H9 (cell line): ENCODE measurements around the gene EPHB3. TPM values are rescaled to one million over a fixed set of nuclear protein-coding genes. Genes with fewer than 3 reads are reported as not detected.
A peak's percentile ranks its signal among the peaks of the same experiment; 100 is the strongest.

ENCODE experiments used
- DNase-seq: peaks from one replicate; pipeline ENCODE4 v3.0.0-alpha.2; 2017
- H2AFZ ChIP-seq: one replicate; pipeline ENCODE4 v1.6.1; 2013; ENCODE audit warnings: mild to moderate bottlenecking, low read length, control low read depth, moderate library complexity
- H2AK5ac ChIP-seq: 2 replicates; pipeline ENCODE4 v1.6.1; 2013; ENCODE audit warnings: low read length, control low read depth, mixed read lengths; ENCODE audit not compliant: insufficient read length
- H2BK120ac ChIP-seq: one replicate; pipeline ENCODE4 v1.6.1; 2013; ENCODE audit warnings: low read depth, mild to moderate bottlenecking, low read length, control low read depth, inconsistent platforms; ENCODE audit not compliant: poor library complexity, severe bottlenecking
- H2BK12ac ChIP-seq: 2 replicates; pipeline ENCODE4 v1.6.1; 2013; ENCODE audit warnings: low read length, control low read depth, mixed read lengths, low read depth; ENCODE audit not compliant: insufficient read length
- H2BK15ac ChIP-seq: 2 replicates; pipeline ENCODE4 v1.6.1; 2013; ENCODE audit warnings: low read depth, low read length, control low read depth
- H2BK20ac ChIP-seq: one replicate; pipeline ENCODE4 v1.6.1; 2013; ENCODE audit warnings: low read depth, mild to moderate bottlenecking, low read length, control low read depth, inconsistent platforms; ENCODE audit not compliant: poor library complexity, severe bottlenecking
- H2BK5ac ChIP-seq: 2 replicates; pipeline ENCODE4 v1.6.1; 2013; ENCODE audit warnings: low read length, control low read depth, mixed read lengths; ENCODE audit not compliant: insufficient read length
- H3K14ac ChIP-seq: 2 replicates; pipeline ENCODE4 v1.6.1; 2013; ENCODE audit warnings: low read length, control low read depth; ENCODE audit not compliant: insufficient read depth
- H3K18ac ChIP-seq: 2 replicates; pipeline ENCODE4 v1.6.1; 2013; ENCODE audit warnings: low read depth, mild to moderate bottlenecking, mixed read lengths, low read length, control low read depth; ENCODE audit not compliant: insufficient read length
- H3K23ac ChIP-seq: 2 replicates; pipeline ENCODE4 v1.6.1; 2013; ENCODE audit warnings: low read length, control low read depth, mixed read lengths, low read depth; ENCODE audit not compliant: insufficient read length
- H3K23me2 ChIP-seq: 2 replicates; pipeline ENCODE4 v1.6.1; 2013; ENCODE audit warnings: low read depth, mild to moderate bottlenecking, mixed read lengths, low read length, control low read depth; ENCODE audit not compliant: insufficient read length, poor library complexity, severe bottlenecking
- H3K27ac ChIP-seq: 2 replicates; pipeline ENCODE4 v1.5.1; 2013; ENCODE audit warnings: low read length, control low read depth, mixed read lengths, low read depth; ENCODE audit not compliant: insufficient read length
- H3K27me3 ChIP-seq: 2 replicates; pipeline ENCODE4 v1.6.1; 2013; ENCODE audit warnings: low read length, control low read depth, inconsistent platforms; ENCODE audit not compliant: insufficient read depth
- H3K4ac ChIP-seq: 2 replicates; pipeline ENCODE4 v1.6.1; 2013; ENCODE audit warnings: low read depth, mild to moderate bottlenecking, control low read depth, inconsistent platforms, low read length, moderate library complexity
- H3K4me1 ChIP-seq: 2 replicates; pipeline ENCODE4 v1.6.1; 2013; ENCODE audit warnings: low read length, control low read depth, inconsistent platforms; ENCODE audit not compliant: insufficient read depth
- H3K4me2 ChIP-seq: 2 replicates; pipeline ENCODE4 v1.6.1; 2013; ENCODE audit warnings: low read length, control low read depth, mixed read lengths; ENCODE audit not compliant: insufficient read length, insufficient read depth
- H3K56ac ChIP-seq: 2 replicates; pipeline ENCODE4 v1.6.1; 2013; ENCODE audit warnings: low read depth, mild to moderate bottlenecking, mixed read lengths, low read length, control low read depth; ENCODE audit not compliant: insufficient read length
- H3K79me1 ChIP-seq: 2 replicates; pipeline ENCODE4 v1.6.1; 2013; ENCODE audit warnings: low read depth, mild to moderate bottlenecking, moderate library complexity, low read length, control low read depth, inconsistent platforms; ENCODE audit not compliant: insufficient read depth, poor library complexity, severe bottlenecking
- H3K79me2 ChIP-seq: 2 replicates; pipeline ENCODE4 v1.6.1; 2013; ENCODE audit warnings: low read length, control low read depth, inconsistent platforms; ENCODE audit not compliant: insufficient read depth
- H3K9ac ChIP-seq: 2 replicates; pipeline ENCODE4 v1.6.1; 2013; ENCODE audit warnings: low read length, control low read depth, mixed read lengths; ENCODE audit not compliant: insufficient read length; ENCODE audit errors: extremely low read depth
- H3K9me3 ChIP-seq: one replicate; pipeline ENCODE4 v1.6.1; 2013; ENCODE audit warnings: low read depth, low read length, inconsistent platforms; ENCODE audit not compliant: control insufficient read depth
- H3T11ph ChIP-seq: one replicate; pipeline ENCODE4 v1.6.1; 2013; ENCODE audit warnings: mild to moderate bottlenecking, low read length, control low read depth, inconsistent platforms
- H4K20me1 ChIP-seq: one replicate; pipeline ENCODE4 v1.6.1; 2013; ENCODE audit not compliant: control insufficient read depth, insufficient read length, insufficient read depth
- H4K5ac ChIP-seq: 2 replicates; pipeline ENCODE4 v1.6.1; 2013; ENCODE audit warnings: low read depth, mild to moderate bottlenecking, mixed read lengths, low read length, control low read depth; ENCODE audit not compliant: insufficient read length
- H4K8ac ChIP-seq: replicated peaks from 2 replicates; pipeline ENCODE4 v1.6.1; 2013; ENCODE audit warnings: low read length, control low read depth, mixed read lengths, low read depth; ENCODE audit not compliant: insufficient read length
- H4K91ac ChIP-seq: 2 replicates; pipeline ENCODE4 v1.6.1; 2013; ENCODE audit warnings: low read depth, mild to moderate bottlenecking, moderate library complexity, mixed read lengths, low read length, control low read depth; ENCODE audit not compliant: insufficient read length
- H3K27ac Mint-ChIP-seq, 3 experiments: 2 replicates in 2 of 3; 3 replicates in 1 of 3; pipeline ENCODE4 v1.8.0; 2020 to 2021; ENCODE audit warnings: mixed read lengths in 3 of 3, mild to moderate bottlenecking in 1 of 3, moderate library complexity in 1 of 3
- H3K27me3 Mint-ChIP-seq: 2 replicates; pipeline ENCODE4 v1.8.0; 2021; ENCODE audit warnings: low read depth, mild to moderate bottlenecking, moderate library complexity, mixed read lengths
- H3K36me3 Mint-ChIP-seq, 3 experiments: 2 replicates in 2 of 3; 3 replicates in 1 of 3; pipeline ENCODE4 v1.8.0; 2020 to 2021; ENCODE audit warnings: low read depth in 3 of 3, mixed read lengths in 3 of 3; ENCODE audit not compliant: insufficient read depth in 1 of 3
- H3K4me1 Mint-ChIP-seq, 2 experiments: 2 replicates each; pipeline ENCODE4 v1.8.0; 2020; ENCODE audit warnings: mixed read lengths in 2 of 2
- H3K4me3 Mint-ChIP-seq, 2 experiments: 2 replicates in 1 of 2; 3 replicates in 1 of 2; pipeline ENCODE4 v1.8.0; 2020 to 2021; ENCODE audit warnings: mild to moderate bottlenecking in 2 of 2, mixed read lengths in 2 of 2, moderate library complexity in 1 of 2
- H3K9me3 Mint-ChIP-seq, 2 experiments: 2 replicates in 1 of 2; 3 replicates in 1 of 2; pipeline ENCODE4 v1.8.0; 2020; ENCODE audit warnings: mild to moderate bottlenecking in 2 of 2, mixed read lengths in 2 of 2, moderate library complexity in 1 of 2
- CTCF ChIP-seq: fragments of 200-600 bp; sonication (generic); conservative IDR thresholded peaks from 3 replicates; pipeline ENCODE4 v1.8.0; 2021; ENCODE audit warnings: antibody characterized with exemption, mild to moderate bottlenecking
- WGBS: extraction: QIAGEN DNeasy Blood & Tissue Kit; methylation state at CpG from one replicate; pipeline ENCODE4 v1.1.7; 2013; ENCODE audit warnings: missing lambda C conversion rate, low lambda C conversion rate, mixed read lengths; ENCODE audit not compliant: insufficient read length; ENCODE audit errors: extremely low coverage; 5-methylcytosine and 5-hydroxymethylcytosine counted together
- total RNA-seq: library from RNA; stranded (reverse); gene quantifications from 2 replicates; pipeline ENCODE4 v1.2.1, GENCODE V29; 2021

EPHB3 gene
- total RNA-seq, 1 experiment from 2014 or later: 1.0 TPM

GRCh38 chr3:184603151-184604030 is 41.8 kb downstream of the EPHB3 start:
- Histone ChIP-seq H4K5ac (no peak overlapping the region), H2BK12ac (no peak overlapping the region), H3K9ac (peak overlapping the region; percentile 1), H3K18ac (no peak overlapping the region), H3K27ac (no peak overlapping the region), H4K20me1 (peaks cover 3% of the 10 kb centered on the region), H2AK5ac (no peak overlapping the region), H3K23ac (no peak overlapping the region), H2AFZ (no peak overlapping the region), H3K4me1 (peaks cover 3% of the 10 kb centered on the region; the same call in 1 of the 2 replicates), H3K79me2 (no peaks in the 10 kb centered on the region), H3K27me3 (peaks cover 72% of the 10 kb centered on the region), H2BK20ac (no peak overlapping the region), H3T11ph (no peak overlapping the region), H3K9me3 (no peaks in the 10 kb centered on the region), H3K79me1 (no peaks in the 10 kb centered on the region), H3K23me2 (peaks cover 18% of the 10 kb centered on the region), H4K91ac (no peak overlapping the region), H3K4ac (no peak overlapping the region), H3K14ac (no peak overlapping the region), H2BK5ac (no peak overlapping the region), H2BK15ac (no peak overlapping the region), H3K56ac (no peak overlapping the region), H2BK120ac (no peak overlapping the region), H4K8ac (no peak overlapping the region), H3K4me2 (peak overlapping the region; percentile 96)
- Mint-ChIP-seq H3K27ac (no peak overlapping the region), H3K4me3 (peak overlapping the region; percentile 59 to 86), H3K27me3 (peaks cover 95% of the 10 kb centered on the region), H3K36me3 (no peaks in the 10 kb centered on the region; a peak in 1 of 7 replicates), H3K9me3 (peaks cover 0 to 2% of the 10 kb centered on the region in 2 experiments; a peak in 1 of 5 replicates), H3K4me1 (peaks cover 31 to 39% of the 10 kb centered on the region in 2 experiments)
- WGBS: no CpG with 5 or more reads among the region's 20 CpGs
- TF ChIP-seq CTCF: no peak
- no peak for DNase-seq
